ENCODE measurements around the gene ENO2.
"Not testable (repeated sequence)": the region's sequence is repeated elsewhere in the genome, so short reads cannot be mapped to it uniquely, and the experiment has no call there.

DNA sequence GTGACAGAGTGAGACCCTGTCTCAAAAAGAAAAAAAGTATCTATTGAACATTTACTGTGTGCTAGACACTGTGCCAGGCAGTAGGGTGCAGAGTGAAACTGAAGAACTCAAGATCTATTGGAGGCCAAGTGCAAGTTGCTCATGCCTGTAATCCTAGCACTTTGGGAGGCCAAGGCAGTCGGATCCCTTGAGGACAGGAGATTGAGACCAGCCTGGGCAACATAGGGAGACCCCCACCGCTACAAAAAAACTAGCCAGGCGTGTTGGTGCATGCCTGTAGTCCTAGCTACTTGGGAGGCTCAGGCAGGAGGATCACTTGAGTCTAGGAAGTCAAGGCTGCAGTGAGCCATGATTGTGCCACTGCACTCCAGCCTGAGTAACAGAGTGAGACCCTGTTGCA is 21.7 kb upstream of the ENO2 start:
- TF ChIP-seq POLR2A (IDR thresholded peaks at IDR 0.05; ENCODE audit: low read depth, low read length); POLR2AphosphoS5 (IDR thresholded peaks at IDR 0.05; ENCODE audit: low read depth, low read length); PAX5 (IDR thresholded peaks at IDR 0.05; ENCODE audit: insufficient read depth, low read length, severe bottlenecking); SPI1 (IDR thresholded peaks at IDR 0.05; ENCODE audit: low read depth, low read length); POU2F2 (IDR thresholded peaks at IDR 0.05; ENCODE audit: low read depth, low read length); TAF1 (IDR thresholded peaks at IDR 0.05; ENCODE audit: low read depth, low read length): not testable (repeated sequence)
